A549 (cell line): Measurements from ENCODE around the gene SH3PXD2B. TPM values are rescaled to one million over a fixed set of nuclear protein-coding genes. Genes with fewer than 3 reads are reported as not detected.

Experiments used
- ATAC-seq, 2 experiments: fragments of 200-7000 bp in 1 of 2; fragments of >200 bp in 1 of 2; cut with Nextera tagmentation in 1 of 2; cut with Tn5 transposase in 1 of 2; 3 replicates each; pipeline versions ENCODE4 v1.8.0 to v1.9.1; 2018 to 2020; ENCODE audit warnings: mild to moderate bottlenecking in 1 of 2, moderate library complexity in 1 of 2
- CTCF ChIA-PET: fragments of 300-600 bp; sonication (Branson Sonifier 250); formaldehyde crosslinking; extraction: SDS; loops from one replicate; lab custom pipeline; 2021; ENCODE audit warnings: antibody characterized with exemption, inconsistent platforms; lab: Yijun Ruan, JAX
- POLR2A ChIA-PET: fragments of 350-600 bp; formaldehyde crosslinking; extraction: SDS; loops from one replicate; lab custom pipeline; 2021; ENCODE audit warnings: antibody characterized with exemption, inconsistent platforms; lab: Yijun Ruan, JAX
- DNase-seq, 2 experiments: peaks; one replicate each; pipeline versions ENCODE4 v3.0.0 to v3.0.0-alpha.2; 2011 to 2016; ENCODE audit warnings: low read depth in 1 of 2, low spot score in 1 of 2
- FAIRE-seq: peaks from 2 replicates; lab custom pipeline; 2011; peaks lifted over from hg19 to GRCh38; lab: Jason Lieb, UNC
- H3K27ac ChIP-seq, 2 experiments: fragments of >200 bp; sonication (Bioruptor Twin); formaldehyde crosslinking; 3 replicates each; pipeline ENCODE4 v1.5.1; 2016 to 2017
- H3K4me1 ChIP-seq: fragments of >200 bp; sonication (Bioruptor Twin); formaldehyde crosslinking; 3 replicates; pipeline ENCODE4 v1.6.1; 2016
- H3K4me2 ChIP-seq: fragments of >200 bp; sonication (Bioruptor Twin); formaldehyde crosslinking; 3 replicates; pipeline ENCODE4 v1.6.1; 2016
- H3K4me3 ChIP-seq: fragments of >200 bp; sonication (Bioruptor Twin); formaldehyde crosslinking; 3 replicates; pipeline ENCODE4 v1.5.1; 2016
- H3K9me3 ChIP-seq: fragments of >200 bp; sonication (Bioruptor Twin); formaldehyde crosslinking; 3 replicates; pipeline ENCODE4 v1.6.1; 2016
- ATOH8 ChIP-seq: fragments of 250-450 bp; sonication (Bioruptor Pico); IDR thresholded peaks from 2 replicates; pipeline ENCODE4 v1.5.0; 2020; ENCODE audit warnings: low read depth, mild to moderate bottlenecking, moderate library complexity
- BHLHE40 ChIP-seq: IDR thresholded peaks from 2 replicates; pipeline ENCODE4 v1.6.1; 2012; ENCODE audit warnings: low read depth, low read length, inconsistent platforms
- CHD2 ChIP-seq: fragments of 150-350 bp; IDR thresholded peaks from 2 replicates; pipeline ENCODE4 v1.6.1; 2014; ENCODE audit warnings: low read length; ENCODE audit not compliant: partially characterized antibody
- CTCF ChIP-seq: fragments of >200 bp; sonication (Bioruptor Twin); formaldehyde crosslinking; IDR thresholded peaks from 3 replicates; pipeline ENCODE4 v1.5.1; 2016
- ELK1 ChIP-seq: fragments of 150-350 bp; IDR thresholded peaks from 2 replicates; pipeline ENCODE4 v1.6.1; 2014; ENCODE audit warnings: low read depth, mild to moderate bottlenecking, low read length
- FOSB ChIP-seq: fragments of 250-450 bp; sonication (Bioruptor Pico); IDR thresholded peaks from 2 replicates; pipeline ENCODE4 v1.5.0; 2020; ENCODE audit warnings: mild to moderate bottlenecking, moderate library complexity
- FOSL2 ChIP-seq, 2 experiments: fragments of 450-650 bp in 1 of 2; fragments of >200 bp in 1 of 2; sonication (Bioruptor Twin) in 1 of 2; formaldehyde crosslinking; IDR thresholded peaks; 2 replicates each; pipeline versions ENCODE4 v1.5.0 to v1.6.1; 2016 to 2020; ENCODE audit warnings: mild to moderate bottlenecking in 1 of 2, moderate library complexity in 1 of 2
- FOXS1 ChIP-seq: fragments of 250-450 bp; sonication (Bioruptor Pico); IDR thresholded peaks from 2 replicates; pipeline ENCODE4 v1.5.0; 2020; ENCODE audit warnings: mild to moderate bottlenecking, moderate library complexity
- HES2 ChIP-seq: fragments of >200 bp; sonication (Bioruptor Twin); formaldehyde crosslinking; IDR thresholded peaks from 2 replicates; pipeline ENCODE4 v1.6.1; 2016
- HMGXB4 ChIP-seq: fragments of 250-450 bp; sonication (Bioruptor Pico); IDR thresholded peaks from 2 replicates; pipeline ENCODE4 v1.5.0; 2021; ENCODE audit warnings: mild to moderate bottlenecking, moderate library complexity, borderline replicate concordance
- KDM1A ChIP-seq: fragments of 200-600 bp; sonication (generic); IDR thresholded peaks from 2 replicates; pipeline ENCODE4 v1.6.1; 2016; ENCODE audit warnings: low read depth, mild to moderate bottlenecking
- MAFK ChIP-seq: fragments of 450-650 bp; IDR thresholded peaks from 2 replicates; pipeline ENCODE4 v1.6.1; 2014; ENCODE audit not compliant: partially characterized antibody
- MAX ChIP-seq: IDR thresholded peaks from 2 replicates; pipeline ENCODE4 v1.6.1; 2012
- NFE2L2 ChIP-seq: fragments of 150-350 bp; conservative IDR thresholded peaks from 2 replicates; pipeline ENCODE4 v1.6.1; 2014; ENCODE audit warnings: low read length
- NPAS2 ChIP-seq: fragments of 250-450 bp; sonication (Bioruptor Pico); IDR thresholded peaks from 2 replicates; pipeline ENCODE4 v1.8.0; 2022; ENCODE audit warnings: mild to moderate bottlenecking, moderate library complexity, borderline replicate concordance
- POLR2A ChIP-seq: IDR thresholded peaks from 2 replicates; pipeline ENCODE4 v1.6.1; 2012; ENCODE audit warnings: mild to moderate bottlenecking, low read length
- RCOR1 ChIP-seq: fragments of 150-350 bp; IDR thresholded peaks from 2 replicates; pipeline ENCODE4 v1.6.1; 2014; ENCODE audit warnings: antibody characterized with exemption, low read length, low read depth
- RNF2 ChIP-seq: fragments of 200-600 bp; sonication (generic); IDR thresholded peaks from 2 replicates; pipeline ENCODE4 v1.6.1; 2016; ENCODE audit warnings: low read depth, mild to moderate bottlenecking, antibody characterized with exemption, moderate library complexity, borderline replicate concordance
- ZFP36 ChIP-seq: fragments of 450-650 bp; IDR thresholded peaks from 2 replicates; pipeline ENCODE4 v1.6.1; 2014; ENCODE audit warnings: borderline replicate concordance; ENCODE audit not compliant: partially characterized antibody
- ZSCAN20 ChIP-seq: fragments of 250-450 bp; sonication (Bioruptor Pico); IDR thresholded peaks from 2 replicates; pipeline ENCODE4 v1.8.0; 2022; ENCODE audit warnings: mild to moderate bottlenecking, moderate library complexity
- WGBS: methylation state at CpG from one replicate; pipeline ENCODE4 v1.1.6; 2017; ENCODE audit errors: missing lambda C conversion rate; 5-methylcytosine and 5-hydroxymethylcytosine counted together
- polyA plus RNA-seq, 4 experiments: library from polyadenylated mRNA; depleted of rRNA in 3 of 4; stranded (reverse); fragments of >200 nt; fragmentation: RNase III in 1 of 4; extraction: RNeasy Plus Mini Kit Qiagen cat#74134 plus additional on column Dnase treatment in 1 of 4; gene quantifications; 2 replicates in 3 of 4; 3 replicates in 1 of 4; pipeline ENCODE4 v1.2.3, GENCODE V29; 2011 to 2017

SH3PXD2B gene
- polyA plus RNA-seq, 2 of the 4 experiments (the other 2 are of a cell fraction), result 15.1 to 15.5 TPM

- Histone ChIP-seq H3K27ac (no peak overlapping the region), H3K4me1 (no peaks in the 10 kb centered on the region), H3K4me2 (no peak overlapping the region), H3K9me3 (peaks cover 1% of the 10 kb centered on the region; the same call in 1 of the 3 replicates), H3K4me3 (no peak overlapping the region)
- 82% methylated on average over 5 of the region's 5 CpGs for WGBS
- TF ChIP-seq FOSL2 (IDR thresholded peaks at IDR 0.05), result no peak
- TF ChIP-seq FOSL2 (CRISPR knock-in tag; IDR thresholded peaks at IDR 0.05), result no peak
- no peak for TF ChIP-seq FOSB
- TF ChIP-seq POLR2A, result no peak
- TF ChIP-seq ATOH8 (CRISPR knock-in tag), result no peak
- TF ChIP-seq ZSCAN20 (CRISPR knock-in tag), result no peak
- no peak for TF ChIP-seq HMGXB4 (CRISPR knock-in tag)
- ATAC-seq, result no peak
- FAIRE-seq, result no peak
- CTCF ChIA-PET, result interaction anchor here (1.3 to 6.7 kb wide), 6 partner anchors 11 to 234 kb away, joined by 3 to 51 read pairs (median 6); no protein-coding TSS in a partner anchor
- no peak for DNase-seq
- POLR2A ChIA-PET, result no interaction called here
Measured at GRCh38 chr5:172473427-172473826, 19.1 kb upstream of the SH3PXD2B start.

GRCh38 chr5:172469697-172470096 lies 15.4 kb upstream of the SH3PXD2B start:
- Histone ChIP-seq H3K27ac (no peak overlapping the region), H3K4me3 (no peak overlapping the region), H3K4me2 (no peak overlapping the region), H3K4me1 (no peaks in the 10 kb centered on the region), H3K9me3 (peaks cover 7% of the 10 kb centered on the region; the same call in 1 of the 3 replicates)
- FAIRE-seq (no peak), ATAC-seq (no peak), DNase-seq (no peak)
- WGBS, result 33% methylated on average over 6 of the region's 7 CpGs
- POLR2A ChIA-PET, result no interaction called here
- CTCF ChIA-PET, result interaction anchor here (0.9 to 6.7 kb wide), 4 partner anchors 10 to 228 kb away, joined by 3 to 51 read pairs (median 4); no protein-coding TSS in a partner anchor
- TF ChIP-seq ZFP36, result no peak
- TF ChIP-seq FOXS1 (CRISPR knock-in tag), result no peak
- TF ChIP-seq NFE2L2, result no peak
- TF ChIP-seq BHLHE40, result no peak
- TF ChIP-seq MAX, result no peak
- TF ChIP-seq ATOH8 (CRISPR knock-in tag), result no peak
- no peak for TF ChIP-seq ELK1
- TF ChIP-seq KDM1A, result no peak
- TF ChIP-seq HES2, result no peak
- no peak for TF ChIP-seq RNF2
- TF ChIP-seq MAFK, result no peak
- no peak for TF ChIP-seq CTCF
- no peak for TF ChIP-seq NPAS2 (CRISPR knock-in tag)
- no peak for TF ChIP-seq RCOR1
- no peak for TF ChIP-seq CHD2
